Stimulated activated naive CD4-positive, alpha-beta T cell treated with Interleukin-2 at 50 U/mL for 16 hours (primary cell): Measurements from ENCODE around the gene PALM3.
"Not testable (repeated sequence)": the region's sequence is repeated elsewhere in the genome, so short reads cannot be mapped to it uniquely, and the experiment has no call there.

Experiments used
- DNase-seq: peaks from one replicate; lab custom pipeline; 2025; lab: John Stamatoyannopoulos, UW

Gene PALM3

DNA sequence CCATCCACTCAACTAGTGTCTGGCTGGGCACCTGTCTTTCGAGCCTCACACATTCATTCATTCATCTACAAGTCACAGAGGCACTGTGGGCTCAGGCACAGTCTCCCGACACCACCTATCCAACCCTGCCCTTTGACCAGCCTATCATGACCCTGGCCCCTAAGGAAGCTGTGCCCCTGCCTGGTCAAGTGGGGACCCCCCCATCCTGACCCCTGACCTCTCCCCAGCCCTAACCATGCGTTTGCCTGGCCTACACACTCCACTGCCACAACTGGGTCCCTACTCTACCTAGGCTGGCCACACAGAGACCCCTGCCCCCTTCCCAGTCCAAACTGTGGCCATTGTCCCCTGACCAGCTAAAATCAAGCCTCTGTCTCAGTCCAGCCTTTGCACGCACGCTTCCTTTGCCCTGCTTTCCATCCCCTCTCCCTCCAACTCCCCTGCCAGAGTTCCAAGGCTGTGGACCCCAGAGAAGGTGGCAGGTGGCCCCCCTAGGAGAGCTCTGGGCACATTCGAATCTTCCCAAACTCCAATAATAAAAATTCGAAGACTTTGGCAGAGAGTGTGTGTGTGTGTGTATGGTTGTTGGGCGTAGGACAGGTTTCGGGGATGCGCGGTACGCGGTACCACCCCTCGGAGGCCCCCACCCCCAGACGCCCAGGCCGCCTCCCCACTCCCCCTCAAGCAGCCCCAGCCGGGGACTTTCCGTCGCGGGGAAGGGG, 30.7 kb downstream of the PALM3 start:
- DNase-seq, result no peak

GRCh38 chr19:14028901-14029300, 33.0 kb downstream of the PALM3 start:
- no peak for DNase-seq

GRCh38 chr19:14027856-14028450, 33.9 kb downstream of the PALM3 start, which contains the start of gene RLN3:
TSS of gene RLN3 (plus strand) at chr19:14028148. CDS start at chr19:14028205, 57 bp downstream.
- no peak for DNase-seq

GRCh38 chr19:14026652-14027192, 35.2 kb downstream of the PALM3 start:
- DNase-seq, result not testable (repeated sequence)

DNA sequence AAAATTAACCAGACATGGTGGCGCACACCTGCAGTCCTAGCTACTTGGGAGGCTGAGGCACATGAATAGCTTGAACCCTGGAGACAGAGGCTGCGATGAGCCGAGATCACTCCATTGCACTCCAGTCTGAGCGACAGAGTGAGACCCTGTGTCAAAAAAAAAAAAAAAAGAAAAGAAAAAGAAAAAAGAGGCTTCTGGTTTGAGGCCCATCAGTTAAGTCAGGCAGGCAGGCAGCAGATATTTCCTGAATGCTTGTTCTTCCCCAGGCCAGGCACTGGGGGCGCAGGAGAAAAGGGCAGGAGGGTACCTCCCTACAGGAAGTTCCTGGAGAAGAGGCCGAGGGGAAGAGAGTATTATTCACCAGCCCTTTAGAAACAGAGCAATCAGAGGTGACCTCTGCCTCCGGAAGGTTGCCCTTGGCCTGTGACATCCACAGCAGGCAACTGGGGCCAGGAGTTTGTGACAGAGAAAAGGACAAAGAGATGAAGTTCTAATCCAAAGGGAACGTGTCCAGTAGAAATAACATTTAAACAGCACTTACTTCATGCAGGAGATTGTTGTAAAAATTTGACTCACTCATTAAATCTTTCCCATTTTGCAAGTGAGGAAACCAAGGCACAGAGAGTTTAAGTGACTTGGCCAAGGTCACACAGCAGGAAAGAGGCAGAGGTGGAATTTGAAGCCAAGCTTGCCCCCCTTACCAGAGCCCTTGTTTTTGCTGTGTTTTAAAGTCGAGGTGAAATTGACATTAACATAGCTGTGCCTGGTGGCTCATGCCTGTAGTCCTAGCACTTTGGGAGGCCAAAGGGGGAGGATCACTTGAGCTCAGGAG, 38.3 kb downstream of the PALM3 start:
- DNase-seq, result no peak

- no peak for DNase-seq
These were observed 39.4 kb downstream of the PALM3 start for GRCh38 chr19:14022469-14022868.

- no peak for DNase-seq
These were observed 40.4 kb downstream of the PALM3 start for GRCh38 chr19:14021474-14021873.

DNA sequence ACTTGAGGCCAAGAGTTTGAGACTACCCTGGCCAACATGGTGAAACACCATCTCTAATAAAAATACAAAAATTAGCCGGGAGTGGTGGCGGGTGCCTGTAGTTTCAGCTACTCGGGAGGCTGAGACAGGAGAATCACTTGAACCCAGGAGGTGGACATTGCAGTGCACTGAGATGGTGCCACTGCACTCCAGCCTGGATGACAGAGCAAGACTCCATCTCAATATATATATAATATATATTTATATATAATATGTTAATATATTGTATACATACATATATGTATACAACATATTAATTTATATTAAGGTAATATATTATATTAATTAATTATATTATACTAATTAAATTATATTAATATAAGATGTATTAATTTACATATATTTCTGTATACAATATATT, 42.1 kb downstream of the PALM3 start:
- not testable (repeated sequence) for DNase-seq

DNA sequence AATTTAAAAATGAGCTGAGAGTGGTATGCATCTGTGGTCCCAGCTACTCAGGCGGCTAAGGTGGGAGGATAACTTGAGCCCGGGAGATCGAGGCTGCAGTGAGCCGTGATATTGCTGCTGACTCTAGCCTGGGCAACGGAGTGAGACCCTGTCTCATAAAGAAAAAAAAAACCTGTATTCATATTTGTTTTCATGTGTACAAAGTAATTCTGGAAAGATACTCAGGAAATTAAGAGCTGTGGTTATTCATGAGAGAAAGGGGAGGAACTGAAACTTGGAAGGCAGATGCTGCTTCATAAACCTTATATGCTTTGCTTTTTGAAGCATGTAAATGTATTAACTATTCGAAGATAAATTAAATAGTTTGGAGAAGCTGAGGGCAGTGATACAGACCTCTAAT, 42.8 kb downstream of the PALM3 start:
- DNase-seq, result no peak

DNA sequence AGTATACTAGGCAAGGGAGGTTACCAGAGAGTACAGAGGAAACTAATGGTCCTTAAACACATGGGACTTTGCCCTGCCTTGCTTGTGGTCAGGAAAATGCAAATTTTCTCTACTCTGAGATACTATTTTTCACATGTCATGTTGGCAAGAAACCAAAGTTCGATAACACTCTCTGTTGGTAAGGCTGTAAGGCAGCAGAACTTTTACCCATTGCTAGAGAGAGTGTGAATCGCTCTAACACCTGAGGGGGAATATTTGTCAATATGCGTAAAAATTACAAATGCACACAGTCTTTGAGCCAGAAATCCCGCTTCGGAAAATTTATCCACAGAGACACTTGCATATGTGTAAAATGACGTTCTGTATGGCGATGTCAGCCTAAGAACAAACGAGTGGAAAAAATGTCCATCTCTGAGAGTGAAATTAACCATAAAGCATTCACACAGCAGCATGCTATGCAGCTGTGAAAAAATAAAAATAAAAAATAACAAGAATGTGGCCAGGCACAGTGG, 46.3 kb downstream of the PALM3 start:
- no peak for DNase-seq

- no peak for DNase-seq
These were observed 49.4 kb downstream of the PALM3 start for GRCh38 chr19:14012378-14012915.

DNA sequence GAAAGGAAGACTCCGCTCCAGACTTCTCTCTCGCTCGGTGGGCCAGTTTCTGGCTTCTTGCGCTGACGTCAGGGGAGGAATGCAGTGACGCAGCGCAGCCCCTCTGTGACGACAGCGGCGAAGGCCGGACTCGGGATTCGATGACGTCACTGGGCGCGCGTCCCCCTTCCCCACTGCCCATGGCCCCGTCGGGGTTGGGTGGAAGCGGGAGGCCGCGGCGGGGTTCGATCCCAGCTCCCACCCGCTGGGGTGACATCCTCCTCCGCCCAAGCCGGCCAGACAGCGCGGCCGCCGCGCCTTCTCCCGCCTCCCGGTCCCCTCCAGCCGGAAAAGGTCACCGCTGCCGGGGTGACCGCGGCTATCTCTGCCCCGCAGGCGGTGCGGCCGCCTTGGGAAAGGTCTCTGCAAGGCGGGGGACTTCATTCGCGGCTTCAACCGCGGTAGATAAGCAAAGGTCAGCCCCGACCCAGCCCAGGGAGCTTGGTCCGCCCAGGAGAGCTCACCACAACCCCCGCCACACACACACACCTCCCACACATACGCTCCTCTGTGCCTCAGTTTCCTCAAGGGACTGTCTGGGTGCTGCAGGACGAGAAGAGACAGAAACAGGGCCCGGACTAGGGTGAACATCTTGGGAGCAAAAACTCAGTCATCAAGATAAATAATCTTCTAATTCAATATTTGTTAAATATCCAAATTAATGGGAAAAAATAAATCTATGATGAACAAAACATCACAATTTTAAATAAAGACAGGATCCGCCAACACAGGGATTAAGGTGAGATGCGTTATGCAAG, 54.9 kb downstream of the PALM3 start:
- DNase-seq, result no peak

DNA sequence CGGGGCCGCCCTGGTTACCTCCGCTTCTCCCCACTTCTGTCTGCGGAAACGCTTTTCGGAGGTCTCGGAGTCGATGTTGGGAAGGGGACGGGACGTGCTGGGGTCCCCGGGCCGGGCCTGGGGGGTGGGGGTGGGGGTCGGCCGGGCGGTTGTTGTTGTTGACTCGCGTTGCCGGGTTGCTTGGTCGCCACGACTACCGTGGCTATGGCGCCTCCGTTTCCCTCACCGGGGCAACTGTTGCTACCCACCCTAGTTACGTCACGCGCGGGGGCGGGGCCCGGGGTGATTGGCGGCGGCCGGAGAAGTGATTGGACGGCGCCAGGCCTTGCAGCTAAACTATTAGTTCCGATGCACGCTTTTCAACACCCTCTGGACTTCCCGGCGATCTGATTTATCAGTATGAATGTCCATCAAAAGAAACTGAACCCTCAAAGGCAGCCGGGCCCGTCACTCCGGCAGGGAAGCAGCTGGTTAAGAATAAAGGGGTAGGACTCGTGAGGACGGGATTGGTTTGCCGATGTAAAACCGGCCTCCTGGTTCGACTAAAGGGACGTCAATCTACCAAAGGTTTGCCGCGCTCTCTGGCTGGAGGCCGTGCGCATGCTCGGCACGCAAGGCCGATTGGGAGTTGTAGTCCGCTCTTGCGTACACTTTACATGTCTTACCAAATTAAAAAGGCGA, 55.7 kb downstream of the PALM3 start, which contains the start of gene RFX1:
RFX1 (minus strand) TSS at position 236 of the 681 bp plus-strand sequence. CDS start 12,477 bp downstream, outside the sequence.
- peak; percentile 100 for DNase-seq

DNA sequence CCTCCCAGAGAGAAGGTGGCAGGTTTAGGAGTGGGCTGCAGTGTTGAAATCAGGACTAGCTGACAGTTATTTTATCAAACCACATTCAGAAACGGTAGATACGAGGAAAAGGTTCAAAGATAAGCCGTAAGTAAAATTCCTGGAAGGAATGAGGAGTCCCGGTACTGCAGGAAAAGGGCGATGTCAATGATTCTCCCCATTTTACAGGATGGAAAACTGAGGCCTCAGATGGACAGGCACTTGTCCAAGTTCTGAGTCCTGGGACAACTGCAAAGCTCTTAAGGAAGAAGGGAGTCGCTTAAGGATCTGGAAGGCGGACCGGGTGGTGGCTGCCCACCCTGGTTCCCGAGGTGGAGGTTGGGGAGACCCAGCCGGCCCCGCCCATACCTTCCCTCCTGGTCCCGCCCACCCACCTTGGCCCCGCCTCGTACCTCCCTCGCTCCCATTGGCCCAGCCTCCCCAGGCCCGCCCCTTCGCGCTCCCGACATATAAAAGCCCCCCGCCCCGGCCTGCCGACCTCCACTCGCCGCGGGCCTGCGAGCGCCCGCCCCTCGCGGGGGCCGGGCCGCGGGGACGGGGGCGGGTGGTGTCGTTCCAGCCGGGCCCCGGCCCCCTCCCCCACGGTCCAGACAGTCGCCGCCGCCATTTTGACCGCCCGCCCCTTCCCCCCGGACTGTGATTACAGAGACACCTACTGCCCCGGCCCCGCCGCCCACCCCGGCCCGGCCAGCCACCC, 56.4 kb downstream of the PALM3 start:
- DNase-seq, result peak; percentile 89

DNA sequence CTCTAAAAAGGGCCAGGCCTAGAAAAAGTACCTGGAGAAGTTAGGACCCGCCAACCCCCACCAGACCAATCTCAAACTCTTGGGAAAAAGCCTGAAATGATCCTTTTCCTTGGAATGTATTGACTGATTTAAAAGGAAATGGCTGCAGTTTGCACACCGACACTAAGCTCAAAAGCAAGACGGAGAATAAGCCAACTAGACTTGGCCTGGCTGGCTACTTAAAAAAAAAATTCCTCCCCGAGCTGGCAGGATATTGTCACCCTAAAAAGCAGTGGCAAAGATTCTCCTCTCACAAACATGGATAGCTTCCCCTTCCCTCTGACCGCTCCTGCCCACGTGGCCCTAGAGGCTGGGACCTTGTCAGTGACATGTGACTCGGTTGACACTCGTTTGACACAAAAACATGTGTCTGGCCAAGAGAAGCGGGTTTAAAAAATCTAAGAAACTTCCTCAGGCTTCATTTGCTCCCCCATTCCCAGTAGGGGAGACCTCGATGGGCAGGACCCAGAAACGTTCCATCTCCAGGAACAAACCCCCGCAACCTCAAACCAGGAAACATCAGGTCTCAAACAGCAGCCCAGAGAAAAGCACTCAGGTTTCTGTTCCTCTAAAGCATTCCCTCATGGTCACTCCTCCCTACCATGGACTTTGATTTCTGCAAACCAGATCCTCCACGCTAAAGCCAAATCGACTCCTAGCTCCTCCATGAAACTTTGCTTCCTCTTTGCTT, 57.1 kb downstream of the PALM3 start:
- no peak for DNase-seq
